Astrocyte of the spinal cord (primary cell): ENCODE results near the gene TACR2.

Experiments used
- DNase-seq: peaks from one replicate; pipeline ENCODE4 v3.0.0; 2011; ENCODE audit warnings: low read depth, low spot score
- H3K4me3 ChIP-seq: 2 replicates; pipeline ENCODE4 v1.5.1; 2011; ENCODE audit warnings: low read depth, mild to moderate bottlenecking, low read length, moderate library complexity
- CTCF ChIP-seq: IDR thresholded peaks from 2 replicates; pipeline ENCODE4 v1.5.1; 2012; ENCODE audit warnings: low read depth, mild to moderate bottlenecking, low read length, inconsistent platforms
- in situ Hi-C: cut with HindIII; loops from 2 replicates; pipeline ENCODE4 v1.10.0; 2017; ENCODE audit warnings: low sequenced_read_pairs

Gene TACR2

GRCh38 chr10:69398466-69398865 is 18.3 kb downstream of the TACR2 start:
- TF ChIP-seq CTCF, result no peak
- no peak overlapping the region for H3K4me3 ChIP-seq
- in situ Hi-C loops, result no loop called here
- no peak for DNase-seq

GRCh38 chr10:69397972-69398371 is 18.7 kb downstream of the TACR2 start:
- H3K4me3 ChIP-seq, result no peak overlapping the region
- no peak for DNase-seq
- in situ Hi-C loops, result no loop called here
- no peak for TF ChIP-seq CTCF

GRCh38 chr10:69394020-69394419 is 22.7 kb downstream of the TACR2 start:
- H3K4me3 ChIP-seq, result no peak overlapping the region
- no peak for TF ChIP-seq CTCF
- no peak for DNase-seq
- in situ Hi-C loops, result no loop called here

- DNase-seq, result peak; percentile 77
- peak; percentile 96 for TF ChIP-seq CTCF
- in situ Hi-C loops, result no loop called here
- H3K4me3 ChIP-seq, result no peak overlapping the region
Measured at GRCh38 chr10:69392481-69393000, 24.2 kb downstream of the TACR2 start.

GRCh38 chr10:69391158-69391557 is 25.6 kb downstream of the TACR2 start:
- TF ChIP-seq CTCF, result no peak
- in situ Hi-C loops, result no loop called here
- no peak for DNase-seq
- no peak overlapping the region for H3K4me3 ChIP-seq

- no peak for TF ChIP-seq CTCF
- peak; percentile 46 for DNase-seq
- in situ Hi-C loops, result no loop called here
- no peak overlapping the region for H3K4me3 ChIP-seq
Measured at GRCh38 chr10:69389827-69390490, 26.8 kb downstream of the TACR2 start.

GRCh38 chr10:69388488-69388887 is 28.2 kb downstream of the TACR2 start:
- no peak for DNase-seq
- in situ Hi-C loops, result no loop called here
- no peak for TF ChIP-seq CTCF
- no peak overlapping the region for H3K4me3 ChIP-seq
